Peyer's patch (tissue), 4 donors: ENCODE results near the gene PLEKHA7.

ENCODE experiments used
- CTCF ChIP-seq, 6 experiments: fragments of 450-650 bp in 4 of 6; fragments of 200-600 bp in 2 of 6; sonication (generic) in 1 of 6; IDR thresholded peaks; one replicate each; pipeline ENCODE4 v1.5.1; 2017 to 2019; ENCODE audit warnings: antibody characterized with exemption in 6 of 6, mild to moderate bottlenecking in 3 of 6, moderate library complexity in 1 of 6
- POLR2A ChIP-seq, 2 donors: fragments of 450-650 bp; IDR thresholded peaks; one replicate each; pipeline ENCODE4 v1.5.1; 2017; ENCODE audit warnings: antibody characterized with exemption in 2 of 2, mild to moderate bottlenecking in 2 of 2, moderate library complexity in 2 of 2

- no peak for TF ChIP-seq POLR2A (IDR thresholded peaks at IDR 0.05)
- TF ChIP-seq CTCF (IDR thresholded peaks at IDR 0.05) = no peak
Observed at GRCh38 chr11:16999116-16999515, 15.1 kb downstream of the PLEKHA7 start.
